ENCODE results near the gene GLTPD2.
A peak's percentile ranks its signal among the peaks of the same experiment; 100 is the strongest.

Gene GLTPD2

GRCh38 chr17:4771519-4772234 lies 17.1 kb upstream of the GLTPD2 start, which contains the start of gene TM4SF5:
Gene TM4SF5, plus strand, starts transcription at chr17:4771886. Its CDS starts 37 bp downstream, at chr17:4771923.
- no peak for DNase-seq (ENCODE audit: low read depth)

- DNase-seq (ENCODE audit: low read depth) = no peak
Measured at GRCh38 chr17:4772235-4772613, 16.5 kb upstream of the GLTPD2 start.

GRCh38 chr17:4777969-4778760 lies 10.6 kb upstream of the GLTPD2 start:
- no peak for DNase-seq (ENCODE audit: low read depth)

- DNase-seq (ENCODE audit: low read depth) = no peak
Measured at GRCh38 chr17:4780325-4780955, 8.3 kb upstream of the GLTPD2 start.

DNA sequence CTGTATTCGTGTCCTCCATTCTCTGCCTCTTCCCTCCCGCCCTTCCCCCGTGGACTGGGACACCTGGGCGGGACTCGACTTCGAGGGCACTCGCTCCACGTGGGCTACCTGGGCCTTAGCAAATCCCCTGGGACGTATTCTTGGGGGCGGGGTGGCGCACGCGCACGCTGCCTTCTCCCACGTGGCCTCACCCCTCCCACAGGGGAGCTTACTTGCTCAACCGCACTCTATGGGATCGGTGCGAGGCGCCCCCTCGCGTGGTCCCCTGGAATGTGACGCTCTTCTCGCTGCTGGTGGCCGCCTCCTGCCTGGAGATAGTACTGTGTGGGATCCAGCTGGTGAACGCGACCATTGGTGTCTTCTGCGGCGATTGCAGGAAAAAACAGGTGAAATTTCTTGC lies 6.1 kb upstream of the GLTPD2 start:
- DNase-seq (ENCODE audit: low read depth) = no peak

DNA sequence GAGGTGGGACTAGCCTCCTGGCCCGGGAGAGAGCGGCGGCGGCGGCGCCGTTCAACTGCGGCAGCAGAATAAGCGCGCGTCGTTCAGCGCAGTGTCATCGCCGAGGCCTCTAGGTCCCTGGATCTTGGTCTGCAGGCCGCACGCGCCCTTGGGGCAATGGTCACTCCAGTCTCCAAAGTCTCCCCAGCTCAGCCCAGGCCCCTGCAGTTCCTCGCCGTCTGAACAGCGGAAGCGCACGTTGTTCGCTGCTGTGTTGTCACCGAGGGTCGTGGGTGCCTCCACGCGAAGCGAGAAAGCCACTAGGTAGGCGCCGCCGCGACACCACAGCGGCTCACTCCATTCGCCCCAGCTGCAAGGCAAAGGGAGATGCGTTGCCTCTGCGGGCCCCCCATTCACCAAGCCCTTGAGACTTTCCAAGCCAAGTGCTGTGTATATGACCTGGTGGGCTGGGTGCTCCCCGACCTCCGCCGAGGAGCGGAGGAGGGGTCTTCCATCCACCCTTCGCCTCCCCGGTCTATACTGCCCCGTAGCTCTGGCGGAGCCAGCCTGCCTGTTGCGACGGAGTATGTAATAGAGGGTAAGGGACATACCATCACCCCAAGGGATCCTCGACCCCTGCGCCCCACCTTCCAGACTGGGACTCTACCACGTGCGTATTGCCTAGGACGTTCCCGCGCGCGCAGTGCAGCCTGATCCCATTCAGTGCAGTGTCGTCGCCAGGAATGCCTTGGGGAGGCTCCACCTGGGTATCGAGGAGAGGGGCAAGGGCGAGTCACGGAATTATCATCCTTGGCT lies 3.3 kb upstream of the GLTPD2 start:
- no peak for DNase-seq (ENCODE audit: low read depth)

DNA sequence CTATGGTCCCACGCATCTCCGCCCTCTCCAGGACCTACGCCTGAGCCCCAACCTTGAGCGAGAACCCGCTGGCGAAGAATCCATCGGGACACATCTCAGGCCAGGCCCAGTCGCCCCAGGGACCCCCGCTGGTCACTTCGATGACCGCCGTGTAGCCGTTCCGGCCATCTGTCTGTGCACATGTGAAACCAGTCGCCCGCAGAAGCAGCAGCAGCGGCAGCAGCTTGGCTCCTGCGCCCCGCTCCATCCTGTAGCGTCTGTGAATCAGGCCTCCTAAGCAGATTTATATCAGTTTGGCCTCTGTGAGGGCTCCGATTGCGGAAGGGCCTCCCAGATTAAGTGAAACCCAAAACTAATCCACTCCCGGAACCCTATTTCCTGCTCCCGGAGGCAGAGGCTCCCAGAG lies 2.7 kb upstream of the GLTPD2 start, which contains the start of gene VMO1:
TSS of gene VMO1 (minus strand) at position 259 of the 406 bp plus-strand sequence. CDS start at position 247, 12 bp downstream.
- DNase-seq (ENCODE audit: low read depth) = peak; percentile 32

DNA sequence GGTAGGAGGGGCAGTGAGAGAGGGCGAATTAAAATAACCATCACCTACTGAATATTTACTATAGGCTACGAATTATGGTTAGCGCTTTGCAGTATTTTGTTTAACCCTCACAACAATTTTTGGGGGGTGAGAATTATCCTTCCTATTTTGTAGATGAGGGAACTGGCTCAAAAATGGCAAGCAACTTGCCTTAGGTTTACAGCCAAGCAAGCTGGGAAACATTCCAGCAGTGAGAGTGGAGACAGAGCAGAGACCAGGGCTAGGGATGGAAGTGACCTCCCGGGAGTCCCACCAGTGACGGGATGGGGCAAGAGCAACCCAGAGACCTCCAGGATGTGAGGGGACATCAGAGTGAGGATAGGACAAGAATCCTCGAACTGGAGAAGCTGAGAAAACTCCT lies 2.2 kb upstream of the GLTPD2 start:
- DNase-seq (ENCODE audit: low read depth) = no peak

- peak; percentile 58 for DNase-seq (ENCODE audit: low read depth)
Measured at GRCh38 chr17:4788159-4788806, 481 bp upstream of the GLTPD2 start.

GRCh38 chr17:4789701-4789950 lies 862 bp downstream of the GLTPD2 start:
- no peak for DNase-seq (ENCODE audit: low read depth)

DNA sequence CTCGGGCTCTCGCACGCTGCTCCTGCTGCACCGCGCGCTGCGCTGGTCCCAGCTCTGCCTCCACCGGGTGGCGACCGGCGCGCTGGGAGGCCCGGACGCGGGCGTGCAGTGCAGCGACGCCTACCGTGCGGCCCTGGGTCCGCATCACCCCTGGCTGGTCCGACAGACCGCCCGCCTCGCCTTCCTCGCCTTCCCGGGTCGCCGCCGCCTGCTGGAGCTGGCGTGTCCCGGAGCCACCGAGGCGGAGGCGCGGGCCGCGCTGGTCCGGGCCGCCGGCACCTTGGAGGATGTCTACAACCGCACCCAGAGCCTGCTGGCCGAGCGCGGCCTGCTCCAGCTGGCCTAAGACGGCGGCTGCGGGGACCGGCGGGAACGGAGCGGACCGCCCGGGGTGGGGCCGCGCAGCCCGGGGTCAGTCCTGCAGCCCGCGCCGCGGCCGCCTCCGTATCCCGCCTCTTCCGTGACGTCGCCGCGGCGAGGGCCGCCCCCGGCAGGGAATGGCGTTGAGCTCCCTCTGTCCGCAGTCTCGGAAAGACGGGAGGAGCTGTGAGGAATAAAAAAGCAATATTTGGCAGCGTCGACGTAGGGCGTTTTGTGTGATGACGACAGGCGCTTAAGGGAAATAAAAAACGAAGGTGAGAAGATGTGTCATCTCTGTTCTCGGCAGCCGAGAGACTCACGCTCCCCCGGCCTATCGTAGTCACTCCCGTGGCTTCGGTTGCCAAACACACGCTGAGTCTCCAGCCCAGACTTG lies 1.4 kb downstream of the GLTPD2 start:
- DNase-seq (ENCODE audit: low read depth) = peak; percentile 83

DNA sequence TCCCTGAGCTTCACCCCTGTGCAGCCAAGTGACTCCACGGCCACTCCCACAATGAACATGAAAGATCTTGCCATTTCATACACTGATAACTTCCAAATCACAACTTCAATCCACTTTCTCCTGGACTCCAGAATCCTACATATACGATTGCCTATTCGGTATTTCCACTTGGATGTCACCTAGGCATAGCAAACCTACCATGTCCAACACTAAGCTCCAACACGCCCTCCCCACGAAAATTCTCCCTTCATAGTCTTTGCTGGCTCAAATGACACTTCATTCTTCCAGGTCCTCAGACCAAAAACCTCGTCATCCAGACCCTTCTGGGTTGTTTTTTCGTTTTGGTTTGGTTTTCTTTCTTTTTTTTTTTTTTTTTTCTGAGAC lies 1.9 kb downstream of the GLTPD2 start:
- DNase-seq (ENCODE audit: low read depth) = no peak

DNA sequence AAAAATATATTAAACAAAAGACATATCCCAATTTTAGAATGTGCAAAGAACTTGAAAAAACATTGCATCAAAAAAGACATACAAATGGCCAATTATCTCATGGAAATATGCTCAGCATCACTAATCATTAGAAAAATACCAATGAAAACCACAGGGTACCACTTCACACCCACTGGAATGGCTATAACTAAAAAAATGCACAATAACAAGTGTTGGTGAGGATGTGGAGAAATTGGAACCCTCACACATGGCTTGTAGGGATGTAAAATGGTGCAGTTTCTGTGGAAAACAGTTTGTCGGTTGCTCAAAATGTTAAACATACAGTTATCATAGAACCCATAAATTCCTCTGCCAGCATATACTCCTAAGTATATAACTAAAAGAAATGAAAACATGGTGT lies 6.4 kb downstream of the GLTPD2 start:
- DNase-seq (ENCODE audit: low read depth) = no peak

DNA sequence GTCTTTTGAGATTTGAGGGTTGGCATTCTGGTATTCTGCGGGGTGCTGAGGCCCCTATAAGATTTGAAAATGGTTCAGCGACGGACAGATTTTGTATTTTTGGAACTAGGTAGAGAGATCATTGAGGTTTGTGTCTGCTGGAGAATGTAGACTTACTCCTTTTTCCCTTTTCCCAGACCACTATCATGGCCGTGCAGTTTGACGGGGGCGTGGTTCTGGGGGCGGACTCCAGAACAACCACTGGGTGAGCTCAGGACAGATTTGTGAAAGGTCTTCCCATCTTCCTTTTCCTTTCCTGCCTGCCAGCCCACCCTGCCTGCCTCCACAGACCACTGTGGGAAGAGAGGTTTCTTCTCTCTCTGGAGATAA lies 7.8 kb downstream of the GLTPD2 start:
- no peak for DNase-seq (ENCODE audit: low read depth)

- no peak for DNase-seq (ENCODE audit: low read depth)
Measured at GRCh38 chr17:4800462-4801196, 11.9 kb downstream of the GLTPD2 start.

DNA sequence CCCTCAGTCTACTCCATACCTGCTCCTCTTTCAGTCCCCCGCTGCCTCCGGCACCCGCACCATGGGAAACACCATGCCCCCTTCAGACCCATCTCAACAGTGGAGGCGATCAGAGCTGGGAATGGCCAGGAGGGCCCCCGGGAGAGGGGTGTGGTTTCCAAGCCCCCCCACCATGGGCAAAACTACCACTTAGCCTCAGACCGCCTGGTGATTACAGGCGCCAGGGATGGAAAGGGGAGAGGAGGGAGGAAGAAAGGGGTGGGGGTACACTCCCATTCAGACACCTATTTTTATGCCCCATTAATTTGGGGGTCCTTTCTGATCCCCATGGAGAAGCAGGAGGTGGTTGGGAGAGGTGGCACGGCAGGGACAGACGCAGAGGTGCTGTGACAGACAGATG lies 13.5 kb downstream of the GLTPD2 start, which contains the start of gene C17orf114:
TSS of gene C17orf114 (minus strand) at position 101 of the 400 bp plus-strand sequence.
- no peak for DNase-seq (ENCODE audit: low read depth)

DNA sequence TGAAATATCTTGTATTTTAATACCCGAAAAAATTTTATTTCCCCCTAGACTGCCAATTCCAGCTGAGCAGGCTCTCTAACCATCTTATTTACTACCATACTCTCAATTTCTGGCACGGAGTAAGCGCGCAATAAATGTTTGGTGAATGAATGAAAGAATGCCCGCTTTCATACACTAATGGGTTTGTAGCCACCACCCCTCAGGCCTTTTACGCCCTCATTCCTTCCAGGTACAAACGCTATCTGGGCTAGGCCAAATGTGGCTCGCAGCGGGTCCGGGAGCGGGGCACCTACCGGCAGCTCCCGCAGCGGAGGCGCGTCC lies 17.7 kb downstream of the GLTPD2 start:
- no peak for DNase-seq (ENCODE audit: low read depth)

DNA sequence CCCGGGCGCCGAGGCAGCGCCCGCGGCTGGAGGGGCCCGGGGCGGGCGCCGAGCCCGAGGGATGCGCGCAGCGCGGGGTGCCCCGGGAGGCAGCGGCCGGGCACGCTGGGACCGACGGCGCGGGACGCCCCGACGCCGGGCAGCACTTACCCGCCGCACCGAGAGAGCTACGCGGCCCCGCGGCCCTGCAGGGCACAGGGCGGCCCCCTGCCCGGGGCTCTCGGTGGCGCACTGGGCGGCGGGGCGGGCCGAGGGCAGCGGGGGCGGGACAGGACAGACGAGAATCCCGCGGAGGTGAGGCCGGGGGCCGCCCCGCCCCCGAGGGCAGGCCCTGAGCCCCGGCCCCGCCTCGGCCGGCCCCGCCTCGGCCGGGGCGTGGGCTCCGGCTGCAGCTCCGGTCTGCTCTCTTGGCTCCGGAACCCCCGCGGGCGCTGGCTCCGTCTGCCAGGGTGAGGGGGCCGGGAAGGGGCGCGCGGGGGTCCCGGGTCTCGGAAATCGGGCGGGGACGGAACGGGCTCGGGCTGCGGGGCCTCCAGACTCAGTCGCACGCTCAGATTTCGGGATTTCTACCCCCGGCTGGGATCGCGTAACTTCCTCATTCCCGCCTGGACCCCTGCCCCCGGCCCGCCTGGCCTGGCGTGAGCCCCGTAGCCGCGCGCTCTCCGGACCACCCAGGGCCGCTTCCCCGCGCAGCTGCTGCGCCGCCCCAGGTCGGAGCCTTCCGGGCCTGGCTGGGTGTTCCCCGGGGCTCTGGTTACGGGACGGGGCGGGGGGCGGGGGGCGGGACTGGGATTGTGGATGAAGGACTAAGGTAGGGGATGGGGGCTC lies 18.2 kb downstream of the GLTPD2 start, which contains the start of gene PLD2:
TSS of gene PLD2 (plus strand) at position 376 of the 828 bp plus-strand sequence. CDS start 621 bp downstream, outside the sequence.
- peak; percentile 73 for DNase-seq (ENCODE audit: low read depth)

DNA sequence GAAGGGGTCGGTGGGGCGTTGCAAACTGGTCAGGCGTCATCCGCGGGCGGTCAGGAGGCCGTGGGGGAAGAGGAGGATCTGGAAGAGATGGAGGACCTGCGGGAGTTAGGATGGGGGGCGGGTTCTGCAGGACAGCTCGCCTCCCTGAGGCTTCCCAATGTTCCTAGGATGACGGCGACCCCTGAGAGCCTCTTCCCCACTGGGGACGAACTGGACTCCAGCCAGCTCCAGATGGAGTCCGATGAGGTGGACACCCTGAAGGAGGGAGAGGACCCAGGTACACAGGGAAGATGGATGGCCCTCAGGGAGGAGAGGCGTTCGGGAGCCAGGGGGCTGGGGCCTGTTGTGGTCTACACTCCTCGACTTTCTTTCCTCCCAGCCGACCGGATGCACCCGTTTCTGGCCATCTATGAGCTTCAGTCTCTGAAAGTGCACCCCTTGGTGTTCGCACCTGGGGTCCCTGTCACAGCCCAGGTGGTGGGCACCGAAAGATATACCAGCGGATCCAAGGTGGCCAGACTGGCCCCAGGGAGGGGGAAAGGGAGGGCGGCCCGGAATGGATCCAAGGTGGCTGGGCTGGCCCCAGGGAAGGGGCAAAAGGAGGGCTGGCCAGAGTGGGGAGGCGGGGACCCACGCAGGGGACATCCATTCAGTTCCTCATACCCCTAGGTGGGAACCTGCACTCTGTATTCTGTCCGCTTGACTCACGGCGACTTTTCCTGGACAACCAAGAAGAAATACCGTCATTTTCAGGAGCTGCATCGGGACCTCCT lies 19.0 kb downstream of the GLTPD2 start:
- no peak for DNase-seq (ENCODE audit: low read depth)

All from fibroblast of gingiva (primary cell).